ENCODE data around the gene PDCL2.
A peak's percentile ranks its signal among the peaks of the same experiment; 100 is the strongest.
"Not testable (repeated sequence)": the region's sequence is repeated elsewhere in the genome, so short reads cannot be mapped to it uniquely, and the experiment has no call there.

Gene PDCL2

DNA sequence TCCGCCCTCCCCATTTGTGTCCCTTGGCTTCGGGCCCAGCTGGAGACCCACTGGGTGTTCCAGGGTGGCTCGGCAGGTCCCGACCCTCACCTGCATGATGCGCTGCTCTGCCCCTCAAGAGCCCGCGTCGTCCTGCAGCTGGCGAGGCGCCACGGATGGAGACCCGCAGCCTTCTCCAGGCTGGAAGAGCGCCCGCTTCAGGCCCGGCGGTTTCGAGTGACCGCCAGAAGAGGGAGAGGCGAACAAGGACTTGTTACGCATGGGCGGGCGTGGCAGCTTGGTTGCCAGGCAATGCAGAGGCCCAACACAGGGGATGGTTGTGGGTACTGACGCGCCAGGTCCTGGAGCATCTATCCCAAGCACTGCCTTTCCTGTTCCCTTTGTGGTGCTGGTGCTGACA lies at the start of gene PDCL2:
PDCL2 (minus strand) TSS at position 232 of the 400 bp plus-strand sequence; CDS start at position 96, 136 bp downstream.
- TF ChIP-seq ZNF274 (IDR thresholded peaks at IDR 0.05; ENCODE audit: low read depth, low read length): no peak
- no peak within 1 kb of the TSS for H3K4me3 ChIP-seq (ENCODE audit: low read length)

- TF ChIP-seq ZNF274 (IDR thresholded peaks at IDR 0.05; ENCODE audit: low read depth, low read length): no peak
- no peak overlapping the region for H3K4me3 ChIP-seq (ENCODE audit: low read length)
These were observed 45.3 kb upstream of the PDCL2 start for GRCh38 chr4:55637272-55637820.

- TF ChIP-seq ZNF274 (IDR thresholded peaks at IDR 0.05; ENCODE audit: low read depth, low read length): no peak
- peak overlapping the region; percentile 31; the same call in 1 of the 2 replicates for H3K4me3 ChIP-seq (ENCODE audit: low read length)
These were observed 44.6 kb upstream of the PDCL2 start for GRCh38 chr4:55636656-55636999.

- no peak for TF ChIP-seq ZNF274 (IDR thresholded peaks at IDR 0.05; ENCODE audit: low read depth, low read length)
- H3K4me3 ChIP-seq (ENCODE audit: low read length): peak within 1 kb of the TSS; percentile 31; the same call in 1 of the 2 replicates
These were observed 44.0 kb upstream of the PDCL2 start, which contains the start of gene NMU for GRCh38 chr4:55635741-55636655. Gene NMU, minus strand, starts transcription at chr4:55636298. Its CDS starts 106 bp downstream, at chr4:55636192.

- H3K4me3 ChIP-seq (ENCODE audit: low read length): no peak overlapping the region
- no peak for TF ChIP-seq ZNF274 (IDR thresholded peaks at IDR 0.05; ENCODE audit: low read depth, low read length)
These were observed 43.2 kb upstream of the PDCL2 start for GRCh38 chr4:55635282-55635681.

DNA sequence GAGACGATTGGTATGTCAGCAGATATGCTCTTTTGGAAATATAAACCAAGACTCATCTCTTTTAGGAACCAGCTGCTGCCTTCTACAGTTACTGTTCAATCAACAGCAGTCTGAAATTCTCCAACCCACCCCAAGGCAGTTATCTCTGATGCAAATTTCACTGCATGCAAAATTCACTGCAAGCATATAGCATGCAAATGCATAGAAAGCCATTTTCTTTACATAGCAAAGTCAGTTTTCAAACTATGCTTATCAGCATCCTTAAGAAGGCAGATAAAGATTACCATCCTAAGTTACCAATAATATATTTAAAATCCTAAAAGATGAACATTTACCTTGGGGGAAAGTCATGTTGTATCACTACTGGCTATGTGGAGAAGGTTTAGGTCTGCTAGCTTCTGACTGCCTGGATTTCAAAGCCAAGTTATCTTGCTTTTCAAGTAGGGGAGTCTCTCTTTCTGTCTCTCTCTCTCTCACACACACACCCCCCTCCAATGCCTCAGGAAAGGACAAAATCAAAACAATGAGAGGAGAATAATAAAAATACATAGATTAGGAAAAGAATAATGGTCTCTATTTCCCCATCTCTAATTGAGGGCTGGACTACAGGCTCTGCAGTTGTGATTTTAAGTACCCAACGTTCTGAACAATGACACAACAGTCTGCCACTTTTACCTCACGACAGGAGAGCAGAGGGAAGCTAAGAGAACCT lies 42.5 kb upstream of the PDCL2 start:
- H3K4me3 ChIP-seq (ENCODE audit: low read length): no peak overlapping the region
- no peak for TF ChIP-seq ZNF274 (IDR thresholded peaks at IDR 0.05; ENCODE audit: low read depth, low read length)

- TF ChIP-seq ZNF274 (IDR thresholded peaks at IDR 0.05; ENCODE audit: low read depth, low read length): no peak
- H3K4me3 ChIP-seq (ENCODE audit: low read length): no peak overlapping the region
These were observed 41.9 kb upstream of the PDCL2 start for GRCh38 chr4:55633903-55634302.

GRCh38 chr4:55625835-55626234 lies 33.8 kb upstream of the PDCL2 start:
- TF ChIP-seq ZNF274 (IDR thresholded peaks at IDR 0.05; ENCODE audit: low read depth, low read length): no peak
- H3K4me3 ChIP-seq (ENCODE audit: low read length): no peak overlapping the region

DNA sequence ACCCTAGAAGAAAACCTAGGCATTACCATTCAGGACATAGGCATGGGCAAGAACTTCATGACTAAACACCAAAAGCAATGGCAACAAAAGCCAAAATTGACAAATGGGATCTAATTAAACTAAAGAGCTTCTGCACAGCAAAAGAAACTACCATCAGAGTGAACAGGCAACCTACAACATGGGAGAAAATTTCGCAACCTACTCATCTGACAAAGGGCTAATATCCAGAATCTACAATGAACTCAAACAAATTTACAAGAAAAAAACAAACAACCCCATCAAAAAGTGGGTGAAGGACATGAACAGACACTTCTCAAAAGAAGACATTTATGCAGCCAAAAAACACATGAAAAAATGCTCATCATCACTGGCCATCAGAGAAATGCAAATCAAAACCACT lies 32.0 kb upstream of the PDCL2 start:
- H3K4me3 ChIP-seq (ENCODE audit: low read length): not testable (repeated sequence)

DNA sequence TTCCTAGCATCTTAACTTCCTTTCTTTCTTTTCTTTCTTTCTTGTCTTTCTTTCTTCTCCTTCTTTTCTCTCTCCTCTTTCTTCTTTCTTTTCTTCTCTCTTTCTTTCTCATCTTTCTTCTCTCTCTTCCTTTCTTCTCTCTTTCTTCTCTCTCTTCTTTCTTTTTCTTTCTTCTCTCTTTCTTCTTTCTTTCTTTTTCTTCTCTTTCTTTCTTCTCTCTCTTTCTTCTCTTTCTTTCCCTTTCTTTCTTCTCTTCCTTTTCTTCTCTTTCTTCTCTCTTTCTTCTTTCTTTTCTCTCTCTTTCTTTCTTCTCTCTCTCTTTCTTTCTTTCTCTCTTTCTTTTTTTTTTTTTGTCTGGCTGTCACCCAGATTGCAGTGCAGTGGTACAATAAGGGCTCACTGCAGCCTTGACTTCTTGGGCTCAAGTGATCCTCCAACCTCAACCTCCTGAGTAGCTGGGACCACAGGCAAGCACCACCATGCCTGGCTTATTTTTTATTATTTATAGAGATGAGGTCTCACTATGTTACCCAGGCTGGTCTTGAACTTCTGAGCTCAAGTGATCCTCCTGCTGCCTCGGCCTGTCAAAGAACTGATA lies 26.6 kb upstream of the PDCL2 start:
- H3K4me3 ChIP-seq (ENCODE audit: low read length): no peak overlapping the region
- no peak for TF ChIP-seq ZNF274 (IDR thresholded peaks at IDR 0.05; ENCODE audit: low read depth, low read length)

DNA sequence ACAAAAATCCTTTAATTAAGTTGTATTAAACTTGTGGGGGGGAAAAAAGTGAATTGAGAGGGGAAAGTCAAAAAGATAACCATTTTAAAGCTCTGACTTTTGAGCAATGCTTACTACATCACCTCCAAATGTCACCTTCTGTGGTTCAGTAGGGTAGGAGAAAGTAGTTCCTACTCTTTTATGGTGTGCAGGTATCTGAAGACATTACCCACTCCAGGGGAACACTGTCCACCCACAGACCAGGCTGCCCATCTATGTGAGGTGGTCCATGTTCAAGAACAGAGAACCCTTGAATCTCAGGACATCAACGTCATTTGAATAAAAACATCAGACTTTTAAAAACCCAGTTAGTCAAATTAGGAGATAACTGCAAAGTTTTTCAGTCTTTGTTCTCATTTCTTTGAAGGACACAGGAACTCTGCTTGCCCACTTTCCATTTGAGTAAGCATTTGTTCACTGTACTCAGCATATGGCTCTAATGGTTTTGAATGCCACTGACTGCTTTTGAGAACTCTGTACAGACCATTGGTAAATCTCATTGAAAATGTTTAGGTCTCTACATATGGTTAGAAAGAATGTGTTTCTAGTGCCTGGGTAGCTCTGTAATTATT lies 25.6 kb upstream of the PDCL2 start:
- no peak overlapping the region for H3K4me3 ChIP-seq (ENCODE audit: low read length)
- no peak for TF ChIP-seq ZNF274 (IDR thresholded peaks at IDR 0.05; ENCODE audit: low read depth, low read length)

DNA sequence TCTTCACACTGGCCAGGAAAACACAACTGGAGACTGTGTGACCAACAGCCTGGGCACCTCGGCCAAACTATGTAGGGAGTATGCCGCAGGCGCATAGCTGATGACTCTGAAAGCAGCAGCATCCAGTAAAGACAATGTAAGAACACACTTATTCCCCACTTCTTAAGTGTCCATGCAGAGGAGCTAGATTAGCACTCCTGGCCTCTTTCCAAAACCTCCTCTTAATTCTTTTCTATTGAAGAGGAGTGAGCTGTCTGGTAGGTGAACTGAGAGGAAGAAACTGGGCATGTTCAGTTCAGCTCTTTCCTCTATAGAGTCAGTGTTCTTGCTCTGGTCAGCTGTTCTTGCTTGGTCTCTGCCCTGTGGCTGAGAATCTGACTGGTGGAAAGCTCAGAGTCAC lies 23.0 kb upstream of the PDCL2 start:
- TF ChIP-seq ZNF274 (IDR thresholded peaks at IDR 0.05; ENCODE audit: low read depth, low read length): no peak
- no peak overlapping the region for H3K4me3 ChIP-seq (ENCODE audit: low read length)

GRCh38 chr4:55613621-55614020 lies 21.6 kb upstream of the PDCL2 start:
- no peak for TF ChIP-seq ZNF274 (IDR thresholded peaks at IDR 0.05; ENCODE audit: low read depth, low read length)
- no peak overlapping the region for H3K4me3 ChIP-seq (ENCODE audit: low read length)

GRCh38 chr4:55612341-55612740 lies 20.3 kb upstream of the PDCL2 start:
- no peak overlapping the region for H3K4me3 ChIP-seq (ENCODE audit: low read length)
- TF ChIP-seq ZNF274 (IDR thresholded peaks at IDR 0.05; ENCODE audit: low read depth, low read length): no peak

Data from GM08714 (cell line).